Stimulated activated CD4-positive, alpha-beta T cell treated with anti-CD3 and anti-CD28 coated beads, Interleukin-12 subunit alpha, Interleukin-12 subunit beta, amount 100 ng/mL, for 4 hours (primary cell): ENCODE data around the gene SIPA1L2.

ENCODE experiments used
- DNase-seq: peaks from one replicate; pipeline ENCODE4 v3.0.0-alpha.2; 2020

Gene SIPA1L2

DNA sequence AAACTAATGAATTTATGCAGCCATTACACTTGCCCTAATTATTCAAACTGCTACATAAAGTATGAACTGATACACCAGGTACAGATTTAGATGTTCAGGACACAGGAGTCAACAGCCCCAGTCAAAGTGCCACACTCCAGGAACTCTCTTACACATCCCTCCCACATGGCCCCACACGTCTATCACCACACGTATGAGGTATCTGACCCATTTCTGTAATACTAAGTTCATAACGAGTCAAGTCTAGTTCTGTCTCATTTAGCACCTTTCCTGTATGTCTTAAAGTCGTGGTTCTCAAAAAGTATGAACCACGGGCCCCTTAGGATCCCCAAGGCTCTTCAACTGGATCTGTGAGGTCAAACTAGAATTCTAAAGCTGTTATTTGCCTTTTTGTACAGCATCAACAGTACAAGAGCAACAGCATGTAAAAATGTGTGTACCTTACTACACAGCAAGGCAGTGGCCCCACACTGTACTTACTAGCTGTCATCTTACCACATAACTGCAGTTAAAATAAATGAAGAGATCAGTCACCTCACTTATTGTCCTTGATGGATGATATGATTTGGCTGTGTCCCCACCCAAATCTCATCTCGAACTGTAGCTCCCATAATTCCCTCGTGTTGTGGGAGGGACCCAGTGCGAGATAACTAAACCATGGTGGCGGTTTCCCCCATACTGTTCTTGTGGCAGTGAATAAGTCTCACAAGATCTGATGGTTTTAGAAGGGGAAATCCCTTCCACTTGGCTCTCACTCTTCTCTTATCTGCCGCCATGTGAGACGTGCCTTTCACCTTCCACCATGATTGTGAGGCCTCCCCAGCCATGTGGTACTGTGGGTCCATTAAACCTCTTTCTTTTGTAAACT is 42.6 kb downstream of the SIPA1L2 start:
- no peak for DNase-seq

DNA sequence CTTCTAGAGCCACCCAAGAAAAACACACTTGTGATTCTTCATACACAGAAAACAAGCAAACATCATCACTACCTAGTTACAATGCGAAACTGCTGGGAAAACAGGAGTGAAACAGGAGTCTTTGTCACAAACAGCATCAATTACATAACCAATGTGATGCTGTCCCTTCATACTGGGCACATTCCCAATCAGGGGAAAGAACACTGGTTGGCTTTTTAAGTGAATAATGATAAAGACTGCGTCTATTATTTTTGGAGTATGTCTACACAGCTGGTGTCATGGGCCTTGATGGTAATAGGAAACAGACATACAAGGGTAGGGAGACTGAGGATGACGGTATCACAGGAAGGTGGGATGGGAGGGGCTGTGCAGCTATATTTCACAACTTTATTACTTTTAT is 43.3 kb downstream of the SIPA1L2 start:
- DNase-seq, result no peak

DNA sequence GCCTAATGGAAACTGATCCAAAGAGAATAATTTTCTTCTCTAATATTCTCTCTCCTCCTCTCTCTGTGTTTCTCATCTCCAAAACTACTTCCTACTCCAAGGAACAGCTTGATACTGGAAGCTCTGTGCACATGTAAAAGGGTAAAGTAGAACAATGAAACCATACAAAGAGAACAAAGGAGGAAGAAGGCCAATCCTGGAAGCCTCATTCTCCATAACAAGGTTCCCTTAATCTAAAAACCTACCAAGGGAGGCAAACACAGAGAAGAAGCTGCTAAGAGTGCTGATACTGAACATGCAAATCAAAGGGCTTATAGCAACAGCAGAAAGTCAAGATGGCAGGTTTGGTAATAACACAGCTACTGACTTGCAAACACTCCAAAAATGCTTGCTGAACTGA is 44.4 kb downstream of the SIPA1L2 start:
- no peak for DNase-seq

DNA sequence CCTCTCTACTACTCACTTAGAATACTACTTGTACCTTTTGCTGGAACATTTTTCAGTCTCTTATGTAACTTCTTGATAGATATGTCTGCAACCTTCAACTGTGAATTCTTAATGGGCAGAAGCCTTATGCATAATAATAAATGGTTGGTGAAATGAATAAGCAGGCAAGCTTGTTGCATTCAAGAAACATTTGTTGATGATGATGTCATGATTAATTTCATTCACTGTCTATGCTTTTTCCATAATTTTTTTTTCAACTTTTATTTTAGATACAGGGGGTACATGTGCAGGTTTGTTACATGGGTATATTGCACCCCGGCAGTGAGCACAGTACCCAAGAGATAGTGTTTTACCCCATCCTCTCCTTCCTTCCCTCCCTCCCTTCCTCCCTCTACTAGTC is 48.0 kb downstream of the SIPA1L2 start:
- no peak for DNase-seq
